PC-9 (cell line): ENCODE data around the gene B4GALT1. TPM values are rescaled to one million over a fixed set of nuclear protein-coding genes. Genes with fewer than 3 reads are reported as not detected.

Source experiments
- BruUV-seq: library from RNA; stranded (reverse); fragments of 400-500 nt; replicated peaks from 2 replicates; lab custom pipeline; 2021; lab: Mats Ljungman, UMichigan
- CTCF ChIA-PET: fragments of 300-600 bp; sonication (Branson Sonifier 250); formaldehyde crosslinking; loops from one replicate; lab custom pipeline; 2022; ENCODE audit warnings: antibody characterized with exemption; lab: Charles Lee
- POLR2A ChIA-PET: fragments of 300-600 bp; sonication (Branson Sonifier 250); formaldehyde crosslinking; loops from one replicate; lab custom pipeline; 2022; ENCODE audit warnings: antibody characterized with exemption; ENCODE audit not compliant: unreplicated experiment; lab: Charles Lee
- DNase-seq, 2 experiments: peaks; one replicate each; pipeline versions ENCODE4 v3.0.0 to v3.0.0-alpha.2; 2015 to 2022; ENCODE audit warnings: mixed read lengths in 1 of 2
- H2AFZ ChIP-seq: fragments of 200-600 bp; sonication (generic); 2 replicates; pipeline ENCODE4 v1.8.1; 2017; ENCODE audit warnings: antibody characterized with exemption
- H3F3A ChIP-seq: fragments of 200-600 bp; sonication (generic); 2 replicates; pipeline ENCODE4 v1.8.1; 2017; ENCODE audit warnings: antibody characterized with exemption, mild to moderate bottlenecking, low read depth; ENCODE audit not compliant: insufficient read depth
- H3K27ac ChIP-seq: fragments of 200-600 bp; sonication (generic); 2 replicates; pipeline ENCODE4 v1.6.1; 2016; ENCODE audit warnings: mixed run types
- H3K27me3 ChIP-seq: fragments of 200-600 bp; sonication (generic); 2 replicates; pipeline ENCODE4 v1.6.1; 2016; ENCODE audit warnings: low read depth, mixed run types; ENCODE audit not compliant: insufficient read depth
- H3K36me3 ChIP-seq: fragments of 200-600 bp; sonication (generic); 2 replicates; pipeline ENCODE4 v1.6.1; 2016; ENCODE audit warnings: low read depth, mixed run types
- H3K4me1 ChIP-seq: fragments of 200-600 bp; sonication (generic); replicated peaks from 2 replicates; pipeline ENCODE4 v1.6.1; 2016; ENCODE audit warnings: mixed run types; ENCODE audit not compliant: insufficient read depth
- H3K4me2 ChIP-seq: fragments of 200-600 bp; sonication (generic); 2 replicates; pipeline ENCODE4 v1.6.1; 2017; ENCODE audit warnings: mixed run types
- H3K4me3 ChIP-seq: fragments of 200-600 bp; sonication (generic); 2 replicates; pipeline ENCODE4 v1.6.1; 2016; ENCODE audit warnings: mixed run types
- H3K79me2 ChIP-seq: fragments of 200-600 bp; sonication (generic); 2 replicates; pipeline ENCODE4 v1.6.1; 2017; ENCODE audit warnings: low read depth, mixed run types
- H3K9me2 ChIP-seq: fragments of 200-600 bp; sonication (generic); 2 replicates; pipeline ENCODE4 v1.8.1; 2017; ENCODE audit warnings: mild to moderate bottlenecking; ENCODE audit not compliant: insufficient read depth
- H3K9me3 ChIP-seq: fragments of 200-600 bp; sonication (generic); 2 replicates; pipeline ENCODE4 v1.8.1; 2016; ENCODE audit warnings: low read depth; ENCODE audit not compliant: insufficient read depth
- H4K20me1 ChIP-seq: fragments of 200-600 bp; sonication (generic); 2 replicates; pipeline ENCODE4 v1.8.1; 2017; ENCODE audit not compliant: insufficient read depth
- EZH2 ChIP-seq: fragments of 200-600 bp; sonication (generic); IDR thresholded peaks from 2 replicates; pipeline ENCODE4 v1.8.0; 2017; ENCODE audit warnings: antibody characterized with exemption, low read depth
- intact Hi-C: fragments of 100-400 bp; cut with micrococcal nuclease; formaldehyde crosslinking; loops from one replicate; pipeline ENCODE4 v1.10.0; 2022; ENCODE audit not compliant: unreplicated experiment
- total RNA-seq: library from RNA; stranded (reverse); gene quantifications from 2 replicates; pipeline ENCODE4 v1.2.3, GENCODE V29; 2021
- TF ChIP-seq, protein P1 (sequence below): fragments of 200-600 bp; sonication (generic); conservative IDR thresholded peaks from 2 replicates; pipeline ENCODE4 v1.6.1; 2017; ENCODE audit warnings: mixed run types, antibody characterized with exemption, mild to moderate bottlenecking, moderate library complexity

B4GALT1 gene
- total RNA-seq, 1 experiment from 2014 or later, result 87.2 TPM

- Histone ChIP-seq H3K79me2 (no peaks in the 10 kb centered on the region), H3K9me3 (no peaks in the 10 kb centered on the region), H3K27me3 (no peaks in the 10 kb centered on the region), H3K4me1 (peaks cover 28% of the 10 kb centered on the region), H3K4me3 (no peak overlapping the region), H4K20me1 (no peaks in the 10 kb centered on the region), H3K9me2 (no peaks in the 10 kb centered on the region), H3F3A (no peaks in the 10 kb centered on the region), H3K27ac (no peak overlapping the region), H2AFZ (no peak overlapping the region), H3K36me3 (no peaks in the 10 kb centered on the region), H3K4me2 (no peak overlapping the region)
- intact Hi-C loops, result no loop called here
- TF ChIP-seq, protein P1, sequence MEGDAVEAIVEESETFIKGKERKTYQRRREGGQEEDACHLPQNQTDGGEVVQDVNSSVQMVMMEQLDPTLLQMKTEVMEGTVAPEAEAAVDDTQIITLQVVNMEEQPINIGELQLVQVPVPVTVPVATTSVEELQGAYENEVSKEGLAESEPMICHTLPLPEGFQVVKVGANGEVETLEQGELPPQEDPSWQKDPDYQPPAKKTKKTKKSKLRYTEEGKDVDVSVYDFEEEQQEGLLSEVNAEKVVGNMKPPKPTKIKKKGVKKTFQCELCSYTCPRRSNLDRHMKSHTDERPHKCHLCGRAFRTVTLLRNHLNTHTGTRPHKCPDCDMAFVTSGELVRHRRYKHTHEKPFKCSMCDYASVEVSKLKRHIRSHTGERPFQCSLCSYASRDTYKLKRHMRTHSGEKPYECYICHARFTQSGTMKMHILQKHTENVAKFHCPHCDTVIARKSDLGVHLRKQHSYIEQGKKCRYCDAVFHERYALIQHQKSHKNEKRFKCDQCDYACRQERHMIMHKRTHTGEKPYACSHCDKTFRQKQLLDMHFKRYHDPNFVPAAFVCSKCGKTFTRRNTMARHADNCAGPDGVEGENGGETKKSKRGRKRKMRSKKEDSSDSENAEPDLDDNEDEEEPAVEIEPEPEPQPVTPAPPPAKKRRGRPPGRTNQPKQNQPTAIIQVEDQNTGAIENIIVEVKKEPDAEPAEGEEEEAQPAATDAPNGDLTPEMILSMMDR, result no peak
- no peak for TF ChIP-seq EZH2
- BruUV-seq, result no TSS peak
- ChIA-PET POLR2A (interaction anchor here (1.0 kb wide), 1 partner anchor 24 kb away, joined by 3 read pairs; no protein-coding TSS in a partner anchor), CTCF (no interaction called here)
- no peak for DNase-seq
Observed at GRCh38 chr9:33187519-33188218, 20.5 kb upstream of the B4GALT1 start.

GRCh38 chr9:33186457-33187168, 19.5 kb upstream of the B4GALT1 start:
- no peak overlapping the region for H3K4me3 ChIP-seq
- H3K36me3 ChIP-seq, result no peaks in the 10 kb centered on the region
- no peak overlapping the region for H2AFZ ChIP-seq
- H3K4me2 ChIP-seq, result 0 out of 2 replicates have a peak overlapping the region, but pooled peaks have one; percentile 23
- DNase-seq, result peak in 1 of 2 experiments; percentile 40
- TF ChIP-seq EZH2, result no peak
- TF ChIP-seq, protein P1, result no peak
- no TSS peak for BruUV-seq
- intact Hi-C loops, result no loop called here
- H3F3A ChIP-seq, result no peaks in the 10 kb centered on the region
- no peak overlapping the region for H3K27ac ChIP-seq
- CTCF ChIA-PET, result no interaction called here
- H3K79me2 ChIP-seq, result no peaks in the 10 kb centered on the region
- H3K27me3 ChIP-seq, result no peaks in the 10 kb centered on the region
- no peaks in the 10 kb centered on the region for H3K9me2 ChIP-seq
- H3K9me3 ChIP-seq, result no peaks in the 10 kb centered on the region
- POLR2A ChIA-PET, result interaction anchor here (0.7 to 1.0 kb wide), 2 partner anchors 25 to 54 kb away, joined by 3 to 5 read pairs; no protein-coding TSS in a partner anchor
- H3K4me1 ChIP-seq, result peaks cover 28% of the 10 kb centered on the region
- H4K20me1 ChIP-seq, result no peaks in the 10 kb centered on the region

GRCh38 chr9:33185858-33186257, 18.7 kb upstream of the B4GALT1 start:
- H4K20me1 ChIP-seq, result no peaks in the 10 kb centered on the region
- 0 out of 2 replicates have a peak overlapping the region, but pooled peaks have one; percentile 23 for H3K4me2 ChIP-seq
- H3K79me2 ChIP-seq, result no peaks in the 10 kb centered on the region
- CTCF ChIA-PET, result no interaction called here
- H3K4me3 ChIP-seq, result no peak overlapping the region
- no peak for DNase-seq
- no peaks in the 10 kb centered on the region for H3K27me3 ChIP-seq
- H2AFZ ChIP-seq, result no peak overlapping the region
- no peaks in the 10 kb centered on the region for H3K9me3 ChIP-seq
- BruUV-seq, result no TSS peak
- TF ChIP-seq, protein P1, result no peak
- TF ChIP-seq EZH2, result no peak
- no peaks in the 10 kb centered on the region for H3F3A ChIP-seq
- H3K36me3 ChIP-seq, result no peaks in the 10 kb centered on the region
- H3K4me1 ChIP-seq, result peaks cover 28% of the 10 kb centered on the region
- no peaks in the 10 kb centered on the region for H3K9me2 ChIP-seq
- POLR2A ChIA-PET, result interaction anchor here (0.7 kb wide), 1 partner anchor 53 kb away, joined by 5 read pairs; no protein-coding TSS in a partner anchor
- intact Hi-C loops, result no loop called here
- H3K27ac ChIP-seq, result peak overlapping the region; percentile 16; the same call in 1 of the 2 replicates
